Epithelial cell of umbilical artery (primary cell): ENCODE data around the gene TRAM1L1. TPM values are rescaled to one million over a fixed set of nuclear protein-coding genes. Genes with fewer than 3 reads are reported as not detected.

Source experiments
- total RNA-seq: library from RNA; depleted of rRNA; stranded (reverse); fragments of >200 nt; gene quantifications from 2 replicates; pipeline ENCODE4 v1.2.3, GENCODE V29; 2014

TRAM1L1 gene
- total RNA-seq = 2.3 and 2.4 TPM in 2 replicates

GRCh38 chr4:117084866-117085701, at the start of gene TRAM1L1:
TRAM1L1 (minus strand) TSS chr4:117085576; CDS start chr4:117085393, 183 bp downstream.

